Placental pericyte (primary cell): ENCODE measurements around the gene HSDL2. TPM values are rescaled to one million over a fixed set of nuclear protein-coding genes. Genes with fewer than 3 reads are reported as not detected.

ENCODE experiments used
- total RNA-seq: library from RNA; depleted of rRNA; stranded (reverse); fragments of >200 nt; gene quantifications from 2 replicates; pipeline ENCODE4 v1.2.3, GENCODE V29; 2012

Gene HSDL2
- total RNA-seq: 25.3 and 30.6 TPM in 2 replicates

GRCh38 chr9:112380102-112380824, at the start of gene HSDL2:
Gene HSDL2 (plus strand): TSS chr9:112380108. CDS start chr9:112380164, 56 bp downstream.

GRCh38 chr9:112332977-112333638, 46.8 kb upstream of the HSDL2 start, which contains the start of gene PTBP3:
Gene PTBP3 (minus strand): TSS chr9:112333619. CDS start chr9:112297865, 35,754 bp downstream.

DNA sequence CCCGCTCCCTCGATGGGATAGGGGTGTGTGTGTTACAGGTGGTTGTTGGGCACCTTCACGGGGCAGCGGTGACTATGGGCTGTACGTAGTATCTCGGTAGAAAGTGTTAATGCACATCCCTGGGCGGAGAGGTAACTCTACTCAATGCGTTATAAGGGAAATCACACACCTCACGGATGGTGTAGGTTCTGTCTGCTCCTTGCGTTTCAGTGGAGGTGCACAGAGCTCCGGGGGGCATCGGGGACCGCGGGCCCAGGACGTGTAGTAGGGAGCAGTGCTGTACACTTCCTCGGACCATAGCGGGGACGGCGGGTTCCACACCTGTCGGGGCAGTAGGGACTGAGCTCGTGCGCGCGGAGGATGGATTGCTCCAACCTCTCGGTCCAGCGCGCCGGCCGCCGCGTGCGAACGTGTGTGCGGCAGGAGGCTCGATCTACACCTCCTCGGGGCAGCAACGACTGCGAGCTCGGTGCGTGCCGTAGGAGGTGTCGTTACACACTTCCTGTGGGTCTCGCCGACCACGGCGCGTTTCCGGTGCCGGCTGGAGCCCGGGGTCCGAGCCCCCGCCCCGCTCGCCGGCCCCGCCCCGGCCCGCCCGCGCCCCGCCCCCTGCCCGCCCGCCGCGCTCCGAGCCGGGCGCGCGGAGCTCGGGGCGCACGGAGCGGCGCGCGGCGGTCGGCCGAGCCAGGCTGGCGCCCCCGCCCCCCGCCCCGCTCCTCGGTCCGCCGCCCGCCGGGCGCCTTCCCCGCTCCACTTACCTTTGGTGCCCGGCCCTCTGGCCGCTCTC, 106.5 kb downstream of the HSDL2 start, which contains the start of gene KIAA1958:
Gene KIAA1958, plus strand, starts transcription at position 607 of the 787 bp plus-strand sequence. CDS start 87,254 bp downstream, outside the sequence.

Other genes with a start within 250 kb of the HSDL2 start
- 23.0 and 23.2 TPM in 2 replicates for gene SUSD1, start 204.8 kb upstream of the HSDL2 start, total RNA-seq
- gene PTBP3, start 46.5 kb upstream of the HSDL2 start, total RNA-seq: 23.4 and 46.4 TPM in 2 replicates
- gene KIAA1958, start 106.7 kb downstream of the HSDL2 start, total RNA-seq: 1.5 and 1.7 TPM in 2 replicates